Islet precursor cell (in vitro differentiated cells): ENCODE data around the gene NOM1.
A peak's percentile ranks its signal among the peaks of the same experiment; 100 is the strongest.
"Not testable (repeated sequence)": the region's sequence is repeated elsewhere in the genome, so short reads cannot be mapped to it uniquely, and the experiment has no call there.

ENCODE experiments used
- DNase-seq: peaks from one replicate; pipeline ENCODE4 v3.0.0-alpha.2; 2018

The NOM1 gene

DNA sequence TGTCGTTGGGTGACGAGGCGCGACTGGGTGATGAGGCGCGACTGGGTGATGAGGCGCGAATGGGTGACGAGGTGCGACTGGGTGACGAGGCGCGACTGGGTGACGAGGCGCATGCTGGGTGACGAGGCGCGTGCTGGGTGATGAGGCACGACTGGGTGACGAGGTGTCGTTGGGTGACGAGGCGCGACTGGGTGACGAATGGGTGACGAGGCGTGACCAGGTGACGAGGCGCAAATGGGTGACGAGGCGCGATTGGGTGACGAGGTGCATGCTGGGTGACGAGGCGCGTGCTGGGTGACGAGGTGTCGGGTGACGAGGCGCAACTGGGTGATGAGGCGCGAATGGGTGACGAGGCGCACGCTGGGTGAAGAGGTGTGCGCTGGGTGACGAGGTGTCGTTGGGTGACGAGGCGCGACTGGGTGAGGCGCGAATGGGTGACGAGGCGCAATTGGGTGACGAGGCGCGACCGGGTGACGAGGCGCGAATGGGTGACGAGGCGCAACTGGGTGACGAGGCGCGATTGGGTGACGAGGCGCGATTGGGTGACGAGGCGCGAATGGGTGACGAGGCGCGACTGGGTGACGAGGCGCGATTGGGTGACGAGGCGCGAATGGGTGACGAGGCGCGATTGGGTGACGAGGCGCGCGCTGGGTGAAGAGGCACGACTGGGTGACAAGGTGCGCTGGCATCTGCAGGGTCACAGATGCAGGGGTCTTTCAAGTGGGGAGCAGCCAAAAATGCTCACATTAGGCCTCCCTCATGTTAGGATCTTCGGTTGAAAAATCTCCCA lies 7.9 kb upstream of the NOM1 start:
- no peak for DNase-seq

DNA sequence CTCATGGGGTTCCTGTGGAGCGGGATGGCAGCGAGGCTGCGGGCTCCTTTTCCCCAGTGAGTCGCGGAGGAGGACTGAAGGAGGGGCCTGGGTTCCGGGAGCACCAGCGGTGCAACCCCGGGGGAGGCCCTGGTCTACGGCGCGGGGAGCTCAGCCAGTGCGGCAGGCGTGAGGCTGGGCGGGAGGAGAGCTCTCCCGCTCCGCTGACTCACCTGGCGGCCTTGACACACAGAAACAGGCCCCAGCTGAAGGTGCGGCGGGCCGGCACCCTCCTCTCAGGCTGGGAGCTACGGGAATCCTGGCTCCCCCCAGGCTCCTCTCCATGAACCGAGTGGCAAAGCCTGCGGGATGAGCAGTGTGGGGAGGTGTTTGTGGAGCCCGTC lies 6.8 kb upstream of the NOM1 start:
- DNase-seq, result no peak

DNA sequence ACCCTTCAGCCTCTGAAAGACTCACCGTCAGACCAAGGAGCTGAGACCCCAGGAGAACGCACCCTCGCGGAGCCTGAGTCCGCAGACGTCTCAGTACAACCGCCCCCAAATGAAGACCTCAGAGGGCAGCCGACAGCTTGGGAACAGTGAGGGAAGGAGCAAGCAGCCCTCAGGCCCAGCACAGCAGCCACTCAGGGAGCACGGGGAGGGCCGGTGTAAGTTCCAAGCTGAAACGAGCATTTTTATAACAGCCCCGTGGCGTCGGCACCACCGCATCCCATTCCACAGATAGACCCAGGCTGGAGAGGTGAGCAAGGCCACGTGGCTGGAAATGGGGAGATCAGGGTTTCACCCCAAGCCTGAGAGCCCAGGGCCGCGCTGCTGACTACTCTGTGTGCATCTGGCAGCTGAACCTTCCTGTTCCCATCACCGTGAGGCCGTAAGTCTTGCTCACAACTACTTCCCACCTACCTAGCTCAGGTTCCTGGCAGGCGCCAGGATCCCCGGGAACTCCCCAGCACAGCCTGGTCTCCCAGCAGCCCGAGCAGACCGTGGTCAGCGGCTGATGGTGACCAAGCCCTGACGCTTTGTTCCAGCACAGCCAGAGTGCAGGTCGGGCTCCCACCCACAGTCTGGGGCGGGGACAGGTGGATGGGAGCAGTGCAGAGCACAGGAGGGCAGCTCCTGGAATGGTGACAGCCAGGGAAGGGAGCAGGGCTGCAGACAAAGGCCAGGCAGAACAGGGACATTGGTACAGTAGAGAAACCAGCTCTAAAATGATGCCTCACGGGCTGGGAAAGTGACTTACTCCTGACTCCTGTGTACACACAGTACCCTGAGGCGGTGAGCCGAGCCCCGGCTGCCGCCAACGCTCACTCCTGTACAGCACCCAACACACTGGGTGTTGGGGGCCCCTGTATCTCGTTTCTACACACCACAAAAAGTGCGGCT lies 6.1 kb upstream of the NOM1 start:
- peak; percentile 67 for DNase-seq

DNA sequence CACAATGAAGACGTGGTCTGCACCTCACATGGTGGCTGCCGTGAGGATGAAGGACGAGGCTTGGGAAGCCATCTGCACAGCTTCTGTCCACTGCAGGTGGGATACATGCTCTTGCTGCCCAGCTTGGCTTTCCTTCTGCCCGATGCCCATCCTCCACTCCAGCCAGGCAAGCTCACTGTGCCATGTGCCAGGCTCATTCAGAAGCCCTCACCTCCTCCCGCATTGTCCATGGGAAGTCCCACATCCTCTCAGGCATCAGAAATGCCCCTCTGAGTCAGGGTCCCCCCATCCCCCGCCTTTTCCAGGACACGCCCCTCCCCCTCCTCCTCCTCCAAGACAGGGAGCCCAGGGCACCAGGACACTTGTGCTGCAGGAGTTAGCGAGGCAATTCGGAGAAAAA lies 4.6 kb upstream of the NOM1 start:
- no peak for DNase-seq

DNA sequence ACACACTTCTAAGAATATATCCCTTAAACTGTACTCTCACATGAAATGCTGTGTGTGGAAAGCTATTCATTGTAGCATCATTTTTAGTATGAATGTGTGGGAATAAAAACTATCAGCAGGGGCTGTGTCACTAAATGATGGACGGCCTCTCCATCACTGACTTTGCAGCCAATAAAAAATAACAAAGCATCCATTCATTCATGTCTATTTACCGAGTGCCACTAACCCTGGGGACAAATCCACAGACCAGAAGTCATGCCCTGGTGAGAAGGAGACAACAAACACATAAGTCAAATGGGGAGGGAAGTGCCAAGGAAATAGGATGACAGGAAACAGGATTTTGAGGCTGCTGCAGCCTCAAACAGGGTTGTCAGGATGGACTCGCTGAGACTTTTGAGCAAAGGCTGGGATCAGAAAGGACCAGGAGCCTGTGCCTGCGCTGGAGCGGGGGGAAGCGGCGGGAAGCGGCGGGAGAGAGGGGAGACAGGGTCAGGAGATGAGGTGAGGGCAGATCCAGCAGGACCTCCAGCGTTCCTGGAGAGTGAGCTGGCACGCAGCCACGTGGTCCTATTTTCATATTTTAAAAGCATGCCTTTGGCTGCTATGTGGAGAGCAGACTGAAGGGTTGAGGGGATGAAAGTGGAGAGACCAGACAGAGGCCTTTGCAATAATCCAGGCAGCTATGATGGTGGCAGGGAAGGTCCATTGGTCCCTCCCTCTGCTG lies 2.2 kb upstream of the NOM1 start:
- DNase-seq, result no peak

DNA sequence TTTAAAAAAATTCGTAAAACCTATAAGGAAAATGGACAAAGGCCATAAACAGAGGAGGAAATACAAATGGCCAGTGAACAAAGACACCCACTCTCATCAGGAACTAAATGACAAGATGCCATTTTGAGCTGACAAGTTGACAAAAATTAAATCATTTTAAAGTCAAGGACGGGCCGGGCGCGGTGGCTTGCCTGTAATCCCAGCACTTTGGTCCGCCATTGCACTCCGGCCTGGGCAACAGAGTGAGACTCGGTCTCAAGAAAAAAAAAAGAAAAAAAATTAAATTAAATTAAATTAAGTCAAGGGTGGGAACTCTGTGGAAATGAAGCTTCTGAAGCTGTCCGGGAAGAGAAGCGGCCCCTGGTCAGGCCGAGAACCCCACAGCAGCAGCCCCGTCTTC lies 1.2 kb upstream of the NOM1 start:
- DNase-seq, result no peak

DNA sequence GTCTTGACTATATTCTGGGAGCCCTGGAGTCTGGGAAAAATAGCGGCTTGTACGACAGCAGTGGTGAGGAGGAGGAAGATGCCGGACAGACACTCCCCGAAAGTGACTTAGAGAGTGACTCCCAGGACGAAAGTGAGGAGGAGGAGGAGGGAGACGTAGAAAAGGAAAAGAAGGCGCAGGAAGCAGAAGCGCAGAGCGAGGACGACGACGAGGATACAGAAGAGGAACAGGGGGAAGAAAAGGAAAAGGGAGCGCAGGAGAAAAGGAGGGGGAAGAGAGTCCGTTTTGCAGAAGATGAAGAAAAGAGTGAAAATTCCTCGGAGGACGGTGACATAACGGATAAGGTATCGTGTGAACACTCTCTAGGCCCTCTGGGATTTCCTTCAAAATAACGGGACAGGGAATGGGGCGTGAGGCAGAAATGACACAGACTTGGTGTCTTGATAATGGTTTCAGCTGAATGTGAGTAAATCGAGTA lies 908 bp downstream of the NOM1 start:
- DNase-seq, result no peak

DNA sequence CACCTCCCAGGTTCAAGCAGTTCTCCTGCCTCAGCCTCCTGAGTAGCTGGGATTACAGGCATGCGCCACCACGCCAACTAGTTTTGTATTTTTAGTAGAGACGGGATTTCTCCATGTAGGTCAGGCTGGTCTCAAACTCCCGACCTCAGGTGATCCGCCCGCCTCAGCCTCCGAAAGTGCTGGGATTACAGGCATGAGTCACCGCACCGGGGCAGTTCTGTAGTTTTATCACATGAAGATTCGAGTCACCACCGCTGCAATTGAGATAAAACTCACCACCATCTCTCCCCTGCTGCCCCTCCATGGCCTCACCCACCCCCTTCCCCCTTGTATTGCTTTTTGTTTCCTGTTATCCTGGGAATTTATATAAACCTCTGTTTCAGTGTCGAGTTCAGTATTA lies 3.7 kb downstream of the NOM1 start:
- not testable (repeated sequence) for DNase-seq

DNA sequence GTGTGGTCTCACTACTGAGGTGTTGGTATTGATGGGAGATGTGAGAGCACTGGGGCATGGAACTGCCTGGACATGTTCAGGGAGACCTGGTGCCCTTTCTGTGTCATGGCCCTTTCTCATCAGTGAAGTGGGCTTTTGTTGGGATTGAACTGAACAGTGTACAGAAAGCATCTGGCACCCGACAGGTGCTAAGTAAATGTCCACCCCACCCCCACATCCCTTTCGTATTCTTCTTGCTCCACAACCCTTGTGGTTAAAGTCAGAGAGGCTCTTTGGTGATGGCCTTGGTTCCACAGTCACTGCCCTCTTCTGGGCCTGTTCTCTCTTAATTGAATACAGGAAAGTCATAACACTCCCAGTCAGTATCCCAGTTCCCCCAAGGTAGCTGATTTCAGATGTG lies 5.4 kb downstream of the NOM1 start:
- DNase-seq, result no peak

DNA sequence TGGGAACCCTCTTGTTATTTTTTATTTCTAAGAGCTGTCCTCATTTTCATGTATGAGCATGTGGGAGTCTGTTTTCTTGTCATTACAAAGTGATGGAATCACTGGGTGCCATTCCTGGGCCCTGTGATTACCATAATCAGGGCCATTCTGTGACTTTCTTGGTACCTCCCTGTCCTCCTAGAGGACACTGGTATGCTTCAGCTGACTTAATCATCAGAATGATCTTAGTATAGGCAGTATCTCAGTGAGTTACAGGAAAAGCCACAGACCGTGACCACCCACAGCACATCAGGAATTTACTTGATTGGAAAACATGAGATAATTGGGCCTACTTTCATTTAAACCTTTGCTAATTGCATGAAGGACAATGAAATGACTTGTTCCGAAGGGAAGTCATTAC lies 7.2 kb downstream of the NOM1 start:
- no peak for DNase-seq

DNA sequence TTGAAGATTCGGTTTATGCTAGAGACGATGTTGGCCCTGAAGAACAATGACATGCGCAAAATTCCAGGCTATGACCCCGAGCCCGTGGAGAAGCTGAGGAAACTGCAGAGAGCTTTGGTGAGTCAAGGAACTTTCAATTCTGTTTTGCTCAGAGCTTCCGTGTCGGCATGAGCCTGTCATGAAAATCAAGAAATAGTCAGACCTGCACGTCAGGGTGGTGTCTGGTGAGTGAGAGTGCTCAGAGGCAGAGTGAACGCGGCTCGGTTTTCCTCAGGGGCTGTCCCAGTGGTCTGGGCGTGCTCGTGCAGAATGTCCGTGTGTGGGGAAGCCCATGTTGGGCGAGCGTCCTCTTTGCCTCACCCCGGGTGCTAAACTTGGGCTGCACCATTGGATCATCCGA lies 12.6 kb downstream of the NOM1 start:
- DNase-seq, result peak; percentile 21

DNA sequence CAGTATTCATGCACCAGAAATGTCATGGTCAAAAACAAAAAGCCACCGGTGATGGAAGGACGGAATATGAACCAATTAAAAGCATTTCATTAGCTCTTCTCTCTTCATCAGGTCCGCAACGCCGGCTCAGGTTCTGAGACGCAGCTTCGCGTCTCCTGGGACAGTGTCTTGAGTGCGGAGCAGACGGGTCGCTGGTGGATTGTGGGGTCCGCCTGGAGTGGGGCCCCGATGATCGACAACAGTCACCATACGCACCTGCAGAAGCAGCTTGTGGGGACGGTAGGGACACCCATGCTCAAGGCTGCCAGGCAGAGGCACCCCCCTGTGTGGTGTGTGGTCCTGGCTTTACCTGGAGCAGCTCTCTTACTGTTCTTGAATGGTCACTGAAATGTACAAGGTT lies 13.4 kb downstream of the NOM1 start:
- DNase-seq, result no peak

DNA sequence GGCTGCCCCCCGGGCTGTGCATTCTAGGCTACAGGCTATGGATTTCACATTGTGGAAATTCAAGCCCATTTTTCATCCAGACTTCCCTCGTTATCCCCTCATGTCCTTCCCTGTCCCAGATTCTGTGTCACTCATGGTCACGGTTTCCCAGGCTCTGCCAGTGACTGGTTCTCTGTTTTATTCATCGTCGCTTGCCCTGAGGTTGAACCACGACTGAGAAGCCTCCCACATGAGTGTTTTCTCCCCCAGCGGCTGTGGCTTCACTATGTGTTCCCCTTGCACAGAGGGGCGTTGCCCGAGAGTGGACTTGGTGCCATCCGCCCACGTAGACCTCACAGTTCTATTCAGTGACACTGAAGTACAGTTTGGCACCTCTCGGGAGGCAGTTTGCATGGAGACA lies 14.0 kb downstream of the NOM1 start:
- DNase-seq, result no peak

DNA sequence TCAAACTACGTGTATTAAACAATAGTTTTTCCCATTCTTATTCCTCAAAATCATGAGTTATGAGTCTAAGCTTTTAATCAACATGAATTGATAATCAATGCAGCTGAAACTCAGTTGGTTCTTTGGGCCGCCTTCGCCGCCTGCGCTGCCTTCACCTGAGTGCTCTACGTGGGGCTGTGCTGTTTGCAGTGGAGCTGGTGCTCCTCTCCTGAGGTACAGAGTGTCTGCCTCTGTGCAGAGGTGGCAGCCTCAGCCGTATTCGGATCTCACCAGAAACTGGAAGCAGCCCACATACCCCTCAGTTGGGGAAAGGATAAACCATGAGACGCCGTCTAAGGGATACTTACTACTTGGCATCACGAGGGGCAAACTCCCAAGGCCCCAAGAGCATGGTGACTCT lies 15.5 kb downstream of the NOM1 start:
- DNase-seq, result peak; percentile 43

DNA sequence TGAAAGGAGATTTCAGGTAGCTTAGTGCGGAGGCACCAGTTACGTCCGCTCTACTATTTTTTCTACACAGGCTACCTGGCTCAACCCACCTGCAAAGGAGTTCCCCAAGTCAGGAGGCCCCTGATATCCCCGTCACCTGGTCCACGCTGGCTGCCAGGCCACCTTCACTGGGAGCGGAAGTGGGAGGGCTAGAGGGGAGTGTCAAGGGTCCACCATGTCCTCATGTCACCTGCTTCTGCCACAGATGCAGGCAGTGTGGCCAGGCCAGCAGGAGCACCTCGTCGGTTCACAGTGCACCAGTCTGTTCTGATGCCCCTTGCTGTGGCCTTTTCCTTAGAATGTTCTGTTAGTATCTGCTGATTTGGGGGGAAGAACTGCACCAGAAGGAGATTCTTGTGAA lies 16.9 kb downstream of the NOM1 start:
- DNase-seq, result peak; percentile 38

DNA sequence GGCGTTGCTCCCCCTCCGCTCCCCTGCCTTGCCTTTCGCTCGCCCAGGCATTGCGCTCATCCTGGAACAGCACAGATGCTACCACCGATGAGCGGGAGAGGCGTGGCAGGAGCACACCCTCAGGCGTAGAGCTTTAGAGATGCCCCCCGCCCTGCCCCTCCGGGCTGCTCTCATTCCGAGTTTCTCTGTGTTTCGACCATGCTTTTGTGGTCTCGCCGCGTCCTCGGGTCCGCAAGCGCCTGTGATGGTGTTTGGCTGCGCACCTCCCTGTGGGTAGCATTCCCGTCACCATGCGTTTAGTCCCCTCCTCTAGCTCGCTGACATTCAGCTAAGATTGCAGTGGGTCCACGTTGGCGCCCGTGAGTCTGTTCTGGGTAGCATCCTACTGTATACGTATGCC lies 18.7 kb downstream of the NOM1 start:
- DNase-seq, result peak; percentile 27

DNA sequence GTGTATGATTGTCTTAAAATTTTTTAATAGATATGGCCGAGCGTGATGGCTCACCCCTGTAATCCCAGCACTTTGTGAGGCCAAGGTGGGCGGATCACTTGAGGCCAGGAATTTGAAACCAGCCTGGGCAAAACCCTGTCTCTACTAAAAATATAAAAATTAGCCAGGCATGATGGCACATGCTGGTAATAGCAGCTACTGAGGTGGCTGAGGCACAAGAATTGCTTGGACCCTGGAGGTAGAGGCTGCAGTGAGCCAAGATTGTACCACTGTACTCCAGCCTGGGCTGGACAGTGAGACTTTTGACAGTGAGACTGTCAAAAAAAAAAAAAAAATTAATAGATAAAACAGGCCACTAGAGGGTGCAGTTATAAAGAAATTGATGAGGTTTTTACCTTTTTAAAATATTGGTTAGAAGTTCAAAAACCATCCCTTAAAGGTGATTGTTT lies 20.5 kb downstream of the NOM1 start:
- peak; percentile 22 for DNase-seq

DNA sequence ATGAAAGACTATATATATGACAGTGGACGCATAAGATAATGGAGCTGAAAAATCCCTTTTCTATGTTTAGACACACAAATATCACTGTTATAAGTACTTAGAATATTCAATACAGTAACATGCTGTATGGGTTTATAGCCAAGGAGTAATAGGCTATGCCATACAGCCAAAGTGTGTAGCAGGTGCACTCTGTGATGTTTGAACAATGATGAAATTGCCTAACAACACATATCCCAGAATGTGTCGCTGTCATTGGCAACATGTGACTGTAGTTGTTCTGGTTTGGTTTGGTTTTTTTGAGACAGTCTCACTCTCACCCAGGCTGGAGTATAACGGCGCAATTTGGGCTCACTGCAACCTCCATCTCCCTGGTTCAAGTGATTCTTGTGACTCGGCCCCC lies 26.1 kb downstream of the NOM1 start:
- no peak for DNase-seq

DNA sequence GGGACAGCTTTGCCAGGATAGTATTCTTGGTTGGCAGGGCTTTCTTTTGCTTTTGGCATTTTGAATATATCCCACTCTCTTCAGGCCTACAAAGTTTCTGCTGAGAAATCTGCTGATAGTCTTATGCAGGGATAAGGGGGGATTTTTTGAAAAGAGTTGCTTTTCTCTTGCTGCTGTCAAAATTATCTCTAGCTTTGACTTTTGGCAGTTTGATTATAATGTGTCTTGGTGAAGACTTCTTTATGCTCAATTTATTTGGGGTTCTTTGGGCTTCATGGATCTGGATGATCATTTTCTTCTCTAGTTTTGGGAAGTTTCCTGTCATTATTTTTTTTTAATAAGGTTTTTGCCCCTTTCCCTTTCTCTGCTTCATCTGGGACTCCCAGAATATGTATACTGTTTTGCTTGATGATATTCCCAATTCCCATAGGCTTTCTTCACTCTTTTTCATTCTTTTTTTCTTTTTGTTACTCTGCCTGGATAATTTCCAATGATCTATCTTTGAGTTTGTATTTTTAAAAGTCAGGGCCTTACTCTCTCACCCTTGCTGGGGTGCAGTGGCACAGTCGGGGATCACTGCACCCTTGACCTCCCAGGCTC lies 29.6 kb downstream of the NOM1 start:
- DNase-seq, result peak; percentile 18

DNA sequence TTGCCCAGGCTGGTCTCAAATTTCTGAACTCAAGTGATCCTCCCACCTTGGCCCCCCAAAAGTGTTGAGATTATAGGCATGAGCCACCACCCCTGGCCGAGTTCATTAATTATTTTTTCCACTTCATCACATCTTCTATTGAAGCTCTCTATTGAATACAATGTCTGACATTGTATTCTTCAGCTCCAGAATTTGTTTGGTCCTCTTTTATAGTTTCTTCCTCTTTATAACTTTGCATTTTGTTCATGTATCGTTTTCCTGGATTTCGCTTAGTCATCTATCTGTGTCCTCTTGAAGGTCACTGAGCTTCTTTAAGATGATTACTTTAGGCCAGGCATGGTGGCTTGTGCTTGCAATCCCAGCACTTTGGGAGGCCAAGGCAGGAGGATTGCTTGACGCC lies 30.2 kb downstream of the NOM1 start:
- DNase-seq, result no peak

DNA sequence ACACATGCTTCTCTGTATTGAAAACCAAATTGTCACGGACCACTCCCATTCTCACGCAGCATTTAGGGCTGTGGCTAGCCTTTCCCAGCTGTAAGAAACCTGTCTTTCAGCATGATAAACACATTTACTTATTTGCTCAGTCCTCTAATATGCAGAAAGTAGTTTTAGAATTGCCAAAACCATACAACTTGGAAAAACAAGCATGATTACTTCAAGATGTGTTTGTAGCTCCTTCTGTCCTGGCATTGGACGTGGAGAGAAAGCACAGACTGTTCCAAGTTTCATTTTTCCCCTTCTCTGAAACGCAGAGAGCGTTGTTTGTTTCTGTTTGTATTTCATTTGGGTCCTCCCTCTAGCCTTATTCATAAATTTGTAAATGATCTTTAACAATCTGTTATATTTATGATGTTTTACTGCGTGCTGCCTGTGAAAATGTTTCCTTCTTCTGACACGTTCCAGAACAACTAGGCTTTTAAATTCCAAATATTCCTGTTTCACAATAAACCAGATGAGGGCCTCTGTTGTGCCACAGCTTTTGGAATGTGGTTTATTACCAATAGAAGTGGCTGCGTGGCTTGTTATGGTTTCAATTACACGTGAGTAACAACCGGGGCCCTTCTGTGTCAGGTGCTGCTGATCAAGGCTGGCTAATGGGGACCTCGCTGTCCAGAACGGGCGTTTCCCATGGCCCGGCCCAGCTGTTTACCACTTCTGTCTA lies 34.8 kb downstream of the NOM1 start:
- DNase-seq, result peak; percentile 32
